GM10266 (cell line): ENCODE data around the gene GRB10.

Source experiments
- DNase-seq: peaks from one replicate; pipeline ENCODE4 v3.0.0; 2012; ENCODE audit errors: extremely low spot score
- TF ChIP-seq, protein P1 (sequence below): IDR thresholded peaks from 2 replicates; pipeline ENCODE4 v1.5.1; 2012; ENCODE audit warnings: mild to moderate bottlenecking, low read depth; ENCODE audit not compliant: control insufficient read depth, insufficient read depth; ENCODE audit errors: missing control alignments

Gene GRB10

DNA sequence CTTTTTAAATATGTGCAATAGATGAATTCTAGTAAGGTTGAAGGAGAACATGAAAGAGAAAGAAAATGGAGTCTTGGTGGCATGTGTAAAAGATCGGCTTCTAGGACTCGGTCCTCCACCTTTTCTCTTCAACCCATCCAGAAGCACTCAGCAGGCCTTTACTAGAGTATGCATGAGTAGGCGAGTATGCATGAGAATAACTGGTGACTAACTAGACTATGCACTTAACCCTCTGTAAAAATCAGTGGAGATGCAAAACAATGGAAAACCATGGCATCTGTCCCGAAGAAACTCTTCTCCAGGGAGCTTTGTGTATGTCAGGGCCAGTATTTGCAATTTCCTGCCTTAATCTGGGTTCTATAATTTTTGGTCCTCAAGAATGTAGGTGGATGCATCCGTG is 40.0 kb upstream of the GRB10 start:
- no peak for DNase-seq
- TF ChIP-seq, protein P1, sequence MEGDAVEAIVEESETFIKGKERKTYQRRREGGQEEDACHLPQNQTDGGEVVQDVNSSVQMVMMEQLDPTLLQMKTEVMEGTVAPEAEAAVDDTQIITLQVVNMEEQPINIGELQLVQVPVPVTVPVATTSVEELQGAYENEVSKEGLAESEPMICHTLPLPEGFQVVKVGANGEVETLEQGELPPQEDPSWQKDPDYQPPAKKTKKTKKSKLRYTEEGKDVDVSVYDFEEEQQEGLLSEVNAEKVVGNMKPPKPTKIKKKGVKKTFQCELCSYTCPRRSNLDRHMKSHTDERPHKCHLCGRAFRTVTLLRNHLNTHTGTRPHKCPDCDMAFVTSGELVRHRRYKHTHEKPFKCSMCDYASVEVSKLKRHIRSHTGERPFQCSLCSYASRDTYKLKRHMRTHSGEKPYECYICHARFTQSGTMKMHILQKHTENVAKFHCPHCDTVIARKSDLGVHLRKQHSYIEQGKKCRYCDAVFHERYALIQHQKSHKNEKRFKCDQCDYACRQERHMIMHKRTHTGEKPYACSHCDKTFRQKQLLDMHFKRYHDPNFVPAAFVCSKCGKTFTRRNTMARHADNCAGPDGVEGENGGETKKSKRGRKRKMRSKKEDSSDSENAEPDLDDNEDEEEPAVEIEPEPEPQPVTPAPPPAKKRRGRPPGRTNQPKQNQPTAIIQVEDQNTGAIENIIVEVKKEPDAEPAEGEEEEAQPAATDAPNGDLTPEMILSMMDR, result no peak

DNA sequence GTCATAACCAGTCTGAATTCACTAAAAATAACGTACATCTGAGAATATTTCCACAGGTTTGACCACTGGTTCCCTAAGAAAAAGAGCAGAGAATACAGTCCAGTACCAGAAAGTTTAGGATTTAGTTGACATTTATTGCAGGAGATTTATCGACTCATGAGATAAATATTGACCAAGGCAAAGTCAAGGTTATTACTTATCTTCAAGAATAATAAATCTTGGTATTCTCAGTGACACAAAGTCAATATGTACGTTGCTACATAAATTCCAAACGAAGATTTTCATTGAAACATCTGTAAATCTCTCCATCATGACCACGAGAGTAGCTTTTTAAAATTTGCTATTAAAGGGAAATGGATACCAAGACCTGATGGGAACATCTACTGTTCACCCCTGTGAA is 39.4 kb upstream of the GRB10 start:
- TF ChIP-seq, protein P1, result no peak
- DNase-seq, result no peak

DNA sequence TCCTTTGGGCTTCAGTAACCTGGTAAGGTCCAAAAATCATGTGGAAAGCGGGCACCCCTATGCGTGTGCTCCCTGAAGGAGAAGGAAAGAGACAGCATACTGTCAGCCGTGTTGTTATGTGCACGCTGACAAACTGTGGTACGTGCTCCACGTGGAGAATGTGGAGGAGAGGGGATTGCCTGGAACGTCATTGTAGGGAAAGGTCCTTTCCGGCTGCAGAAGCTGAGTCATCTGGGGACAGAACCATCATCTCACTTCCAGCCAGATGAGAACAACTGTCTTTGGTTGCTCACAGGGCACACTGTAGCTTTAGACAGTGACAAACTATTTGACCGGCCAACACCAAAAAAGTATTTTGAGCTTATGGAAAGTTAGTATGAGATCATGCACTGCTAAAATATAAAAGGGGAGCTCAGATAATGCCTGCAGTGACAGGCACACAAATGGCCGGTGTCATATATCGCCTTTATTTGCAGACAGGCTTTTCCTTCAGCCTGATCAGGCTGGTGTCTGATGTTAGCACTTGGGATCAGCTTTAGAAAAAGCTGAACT is 38.8 kb upstream of the GRB10 start:
- DNase-seq, result no peak
- TF ChIP-seq, protein P1, result no peak

DNA sequence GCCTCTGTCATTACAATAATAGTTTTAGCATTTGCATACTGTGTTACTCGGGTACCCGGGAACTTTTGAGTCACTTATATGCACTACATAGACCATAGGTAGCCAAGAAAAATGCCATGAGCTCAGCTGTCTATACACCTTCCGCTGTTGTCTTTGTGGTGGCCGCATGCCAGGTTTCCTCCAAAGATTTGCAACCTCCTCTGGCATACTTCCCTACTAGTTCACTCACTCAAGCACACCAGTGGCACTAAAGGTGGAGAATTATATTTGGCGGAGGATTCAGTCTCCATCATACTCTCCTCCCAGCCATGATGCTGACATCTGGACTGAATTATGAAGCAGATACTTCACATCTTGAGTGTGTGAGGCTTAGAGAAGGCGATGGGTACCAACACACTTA is 35.6 kb upstream of the GRB10 start:
- no peak for DNase-seq
- TF ChIP-seq, protein P1, result no peak

DNA sequence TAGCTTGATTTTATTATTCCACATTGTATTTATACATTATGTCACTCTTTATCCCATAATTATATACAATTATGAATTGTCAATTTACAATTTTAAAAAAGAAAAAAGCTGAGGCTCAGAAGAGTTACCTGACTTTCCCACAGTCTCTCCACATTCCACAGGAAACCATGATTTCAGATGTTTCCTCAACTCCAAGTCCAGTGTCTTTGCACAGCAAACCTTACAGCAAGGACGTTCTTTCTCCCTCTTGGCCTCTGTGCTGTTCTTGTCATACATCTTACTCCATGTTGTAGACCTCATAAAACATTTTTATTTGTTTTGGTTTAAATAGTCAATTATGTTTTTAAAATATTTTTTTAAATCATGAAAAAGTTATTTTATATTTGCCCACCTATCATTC is 34.9 kb upstream of the GRB10 start:
- TF ChIP-seq, protein P1, result no peak
- DNase-seq, result no peak

DNA sequence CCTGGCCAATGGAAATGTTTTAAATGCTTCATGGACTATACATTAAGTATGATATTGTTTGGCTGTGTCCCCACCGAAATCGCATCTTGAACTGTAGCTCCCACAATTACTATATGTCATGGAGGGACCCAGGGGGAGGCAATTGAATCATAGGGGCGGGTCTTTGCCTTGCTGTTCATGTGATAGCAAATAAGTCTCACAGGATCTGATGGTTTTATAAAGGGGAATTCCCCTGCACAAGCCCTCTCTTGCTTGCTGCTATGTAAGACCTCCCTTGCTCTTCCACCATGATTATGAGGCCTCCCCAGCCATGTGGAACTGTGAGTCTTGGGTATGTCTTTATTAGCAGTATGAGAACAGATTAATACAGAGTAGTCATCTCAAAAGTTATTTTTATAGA is 32.4 kb upstream of the GRB10 start:
- TF ChIP-seq, protein P1, result no peak
- DNase-seq, result no peak

DNA sequence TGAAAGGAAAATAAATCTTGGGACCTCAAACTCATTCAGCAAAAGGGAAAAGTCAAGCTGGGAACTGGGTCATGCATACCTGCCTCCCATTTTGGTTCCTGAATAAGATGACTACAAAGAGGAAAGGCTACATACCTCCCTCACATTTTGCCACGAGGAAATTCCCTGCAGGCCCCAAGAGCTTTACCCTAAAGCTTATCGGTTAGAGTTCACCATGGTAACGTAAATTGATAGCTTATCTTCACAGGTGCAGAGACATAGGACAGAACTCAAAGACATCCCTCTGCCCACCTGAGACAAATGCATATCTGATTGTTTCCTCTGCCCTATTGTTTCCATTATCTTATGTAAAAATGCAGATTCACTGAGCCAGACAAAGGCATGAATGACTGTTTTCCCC is 31.5 kb upstream of the GRB10 start:
- TF ChIP-seq, protein P1, result no peak
- DNase-seq, result no peak
